Measurements from ENCODE around the gene ADAMTS3. TPM values are rescaled to one million over a fixed set of nuclear protein-coding genes. Genes with fewer than 3 reads are reported as not detected.

The ADAMTS3 gene
- total and polyA plus RNA-seq, 9 of the 15 experiments (the other 6 are each of a cell fraction or from before 2014, with no cell fraction given): 4.0 to 18.0 (median 12.1) TPM

DNA sequence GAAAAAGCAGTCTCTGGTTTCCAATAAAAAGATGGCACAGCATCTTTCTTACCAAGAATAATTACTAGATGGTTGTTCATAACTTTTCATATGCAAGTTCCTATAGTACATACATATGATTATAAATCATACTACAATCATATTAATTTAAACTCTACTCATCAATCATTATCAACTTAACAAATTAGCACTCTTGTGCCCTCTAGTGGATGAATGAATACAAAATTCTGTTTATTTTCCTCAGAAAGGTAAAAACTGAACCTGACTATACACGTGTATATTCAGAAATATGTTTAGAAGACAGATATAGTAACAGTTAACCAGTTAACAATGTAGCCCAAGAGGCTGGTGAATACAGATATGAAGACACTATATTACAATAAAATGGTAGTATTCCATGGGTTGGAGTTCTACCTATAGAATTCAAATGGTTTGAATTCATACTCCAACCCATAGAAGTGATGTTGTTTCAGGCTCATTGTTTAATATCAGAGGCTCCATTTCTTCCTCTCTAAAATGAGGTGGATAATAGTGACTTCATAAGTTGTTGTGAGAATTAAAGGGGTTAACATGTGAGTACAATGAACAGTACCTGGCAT, 100.0 kb downstream of the ADAMTS3 start (continued):
- peak; percentile 50; the same call in 1 of the 2 replicates for TF ChIP-seq REST (IDR thresholded peaks at IDR 0.05; ENCODE audit: borderline replicate concordance)
- no peak for TF ChIP-seq REST (CRISPR knock-in tag; IDR thresholded peaks at IDR 0.05; ENCODE audit: low read depth)
- TF ChIP-seq ARID3A (IDR thresholded peaks at IDR 0.05; ENCODE audit: borderline replicate concordance, low read depth, low read length): peak; percentile 41; the same call in 1 of the 2 replicates
- no peak for TF ChIP-seq HMG20B (CRISPR knock-in tag; IDR thresholded peaks at IDR 0.05)
- no peak for TF ChIP-seq HNRNPUL1 (IDR thresholded peaks at IDR 0.05; ENCODE audit: low read length)

Measured in K562 (cell line).